Left cardiac atrium (tissue), 4 donors: Measurements from ENCODE around the gene SYNDIG1. TPM values are rescaled to one million over a fixed set of nuclear protein-coding genes. Genes with fewer than 3 reads are reported as not detected.

ENCODE experiments used
- ATAC-seq, 2 donors: fragments of 200-7000 bp; cut with Tn5 transposase; one replicate each; pipeline ENCODE4 v1.9.1; 2020; ENCODE audit warnings: mild to moderate bottlenecking in 2 of 2, moderate library complexity in 2 of 2
- DNase-seq: peaks from one replicate; pipeline ENCODE4 v3.0.0-alpha.2; 2020
- intact Hi-C, 2 donors: fragments of 100-400 bp; cut with DNase I; formaldehyde crosslinking; loops; one replicate each; pipeline versions ENCODE4 v1.14.1 to v1.15.1; 2022 to 2023
- total RNA-seq, 2 donors: library from RNA; stranded (reverse); fragmentation: NEBNext Ultra II Directional; extraction: Animal tissue kit (Norgen Biotek cat#: 25700); gene quantifications; one replicate each; pipeline ENCODE4 v1.2.1, GENCODE V29; 2021
- donor health status: DM: no; HTN: yes; CAD: no.
- donor health status: DM: no; HTN: yes; CAD: no; lungs with severe emphysema.
- donor health status: DM: yes; HTN: yes; CAD: no.
- donor health status: Dilated cardiomyopathy.

SYNDIG1 gene
- total RNA-seq, 2 donors from 2014 or later = 16.7 to 28.4 TPM

- no peak for ATAC-seq
These were observed 201.0 kb downstream of the SYNDIG1 start for GRCh38 chr20:24670341-24670872.

GRCh38 chr20:24670981-24671380, 201.6 kb downstream of the SYNDIG1 start:
- intact Hi-C loops = no loop called here
- no peak for ATAC-seq
- DNase-seq = no peak

More at GRCh38 chr20:24670341-24670872, 201.0 kb downstream of the SYNDIG1 start:
- intact Hi-C loops = no loop called here
- DNase-seq = no peak

- intact Hi-C loops = no loop called here
These were observed 202.9 kb downstream of the SYNDIG1 start for GRCh38 chr20:24672181-24672880.

GRCh38 chr20:24672886-24673677, 203.7 kb downstream of the SYNDIG1 start:
- intact Hi-C loops = no loop called here
- DNase-seq = no peak
- peak in 1 of 2 donors; percentile 84 for ATAC-seq

More at GRCh38 chr20:24672181-24672880, 202.9 kb downstream of the SYNDIG1 start:
- DNase-seq (no peak), ATAC-seq (peak in 1 of 2 donors; percentile 6)

- intact Hi-C loops = no loop called here
- ATAC-seq (peak in 1 of 2 donors; percentile 59), DNase-seq (no peak)
These were observed 204.5 kb downstream of the SYNDIG1 start for GRCh38 chr20:24673678-24674570.

- intact Hi-C loops = no loop called here
- ATAC-seq (no peak), DNase-seq (no peak)
These were observed 205.6 kb downstream of the SYNDIG1 start for GRCh38 chr20:24674921-24675605.

GRCh38 chr20:24675651-24676352, 206.4 kb downstream of the SYNDIG1 start:
- ATAC-seq (no peak), DNase-seq (no peak)
- intact Hi-C loops = no loop called here

- ATAC-seq (no peak), DNase-seq (no peak)
- intact Hi-C loops = no loop called here
These were observed 207.0 kb downstream of the SYNDIG1 start for GRCh38 chr20:24676353-24676977.

GRCh38 chr20:24676978-24677370, 207.5 kb downstream of the SYNDIG1 start:
- no peak for DNase-seq
- no peak for ATAC-seq
- intact Hi-C loops = no loop called here

- ATAC-seq (no peak), DNase-seq (no peak)
- intact Hi-C loops = no loop called here
These were observed 208.3 kb downstream of the SYNDIG1 start for GRCh38 chr20:24677626-24678315.

GRCh38 chr20:24678351-24679106, 209.1 kb downstream of the SYNDIG1 start:
- DNase-seq (no peak), ATAC-seq (no peak)
- intact Hi-C loops = no loop called here

GRCh38 chr20:24679448-24680047, 210.1 kb downstream of the SYNDIG1 start:
- intact Hi-C loops = no loop called here
- no peak for DNase-seq
- ATAC-seq = no peak

- intact Hi-C loops = no loop called here
- no peak for ATAC-seq
These were observed 212.4 kb downstream of the SYNDIG1 start for GRCh38 chr20:24681634-24682495.

GRCh38 chr20:24682496-24682985, 213.1 kb downstream of the SYNDIG1 start:
- intact Hi-C loops = no loop called here

More at GRCh38 chr20:24681634-24682495, 212.4 kb downstream of the SYNDIG1 start:
- DNase-seq = no peak

GRCh38 chr20:24683676-24684075, 214.2 kb downstream of the SYNDIG1 start:
- no peak for DNase-seq

More at GRCh38 chr20:24682496-24682985, 213.1 kb downstream of the SYNDIG1 start:
- DNase-seq (no peak), ATAC-seq (no peak)

More at GRCh38 chr20:24683676-24684075, 214.2 kb downstream of the SYNDIG1 start:
- ATAC-seq = no peak
- intact Hi-C loops = no loop called here
